Frontal cortex (tissue), 4 donors: ENCODE measurements around the gene ZNF76. TPM values are rescaled to one million over a fixed set of nuclear protein-coding genes. Genes with fewer than 3 reads are reported as not detected.
A peak's percentile ranks its signal among the peaks of the same experiment; 100 is the strongest.
"Not testable (repeated sequence)": the region's sequence is repeated elsewhere in the genome, so short reads cannot be mapped to it uniquely, and the experiment has no call there.

Experiments
- DNase-seq, 2 donors: peaks; one replicate each; pipeline ENCODE4 v3.0.0; 2012; ENCODE audit warnings: low spot score in 2 of 2
- FAIRE-seq: peaks from 2 replicates; lab custom pipeline; 2012; peaks lifted over from hg19 to GRCh38; lab: Jason Lieb, UNC
- total RNA-seq: library from RNA; depleted of rRNA; stranded (reverse); fragments of >200 nt; gene quantifications from one replicate; pipeline ENCODE4 v1.2.3, GENCODE V29; 2014
- donor health status: control.
- donor health status: control.
- donor health status: control.

ZNF76 gene
- total RNA-seq, 1 donor from 2014 or later, result 11.0 TPM

GRCh38 chr6:35296931-35297600, 37.5 kb downstream of the ZNF76 start:
- DNase-seq (no peak), FAIRE-seq (no peak)

- no peak for FAIRE-seq
- DNase-seq, result peak; percentile 38 to 68
Measured at GRCh38 chr6:35297601-35298481, 38.3 kb downstream of the ZNF76 start, which contains the start of gene DEF6. TSS of gene DEF6 (plus strand) at chr6:35297818. CDS start at chr6:35297857, 39 bp downstream.

- DNase-seq (no peak), FAIRE-seq (no peak)
Measured at GRCh38 chr6:35298625-35299140, 39.1 kb downstream of the ZNF76 start.

DNA sequence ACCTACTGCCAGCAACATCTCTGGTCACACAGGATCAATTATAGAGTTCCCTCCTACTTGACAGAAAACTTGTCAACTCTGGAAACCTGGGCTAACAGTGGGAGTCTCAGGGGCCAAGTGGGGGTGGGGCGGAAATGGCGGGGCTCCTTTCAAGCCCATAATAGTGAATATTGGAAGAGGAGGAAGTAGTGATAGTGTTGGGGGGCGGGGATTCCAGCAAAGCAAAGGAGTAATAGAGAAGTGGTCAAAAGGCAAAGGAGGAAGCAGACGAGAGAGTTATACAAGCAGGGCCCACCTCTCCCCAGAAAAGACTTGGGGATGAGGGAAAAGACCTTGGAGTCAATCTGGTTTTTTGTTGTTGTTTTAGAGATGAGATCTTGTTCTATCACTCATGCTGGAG, 40.1 kb downstream of the ZNF76 start:
- no peak for FAIRE-seq
- DNase-seq, result no peak

DNA sequence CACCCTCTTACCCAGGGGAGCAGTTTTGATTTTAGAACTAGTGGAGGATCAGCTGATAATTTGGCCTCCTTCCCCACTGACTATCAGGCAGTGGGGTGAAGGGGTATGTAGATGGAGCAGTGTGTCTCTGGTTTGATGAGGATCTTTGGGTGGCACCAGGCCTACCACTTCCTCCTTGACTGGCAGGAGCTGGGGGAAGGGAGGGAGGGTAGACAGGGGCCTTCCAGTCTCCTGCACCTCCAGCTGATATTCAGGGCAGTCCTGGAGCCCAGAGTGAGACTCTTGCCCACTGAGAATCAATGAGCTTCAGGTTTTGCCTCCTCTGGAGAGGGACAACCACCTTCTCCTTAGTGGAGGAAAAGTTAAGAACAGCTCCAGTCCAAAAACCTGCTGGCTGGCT, 41.3 kb downstream of the ZNF76 start:
- FAIRE-seq, result no peak
- no peak for DNase-seq

GRCh38 chr6:35302604-35303241, 43.2 kb downstream of the ZNF76 start:
- no peak for DNase-seq
- no peak for FAIRE-seq

- FAIRE-seq (no peak), DNase-seq (no peak)
Measured at GRCh38 chr6:35304299-35304698, 44.8 kb downstream of the ZNF76 start.

DNA sequence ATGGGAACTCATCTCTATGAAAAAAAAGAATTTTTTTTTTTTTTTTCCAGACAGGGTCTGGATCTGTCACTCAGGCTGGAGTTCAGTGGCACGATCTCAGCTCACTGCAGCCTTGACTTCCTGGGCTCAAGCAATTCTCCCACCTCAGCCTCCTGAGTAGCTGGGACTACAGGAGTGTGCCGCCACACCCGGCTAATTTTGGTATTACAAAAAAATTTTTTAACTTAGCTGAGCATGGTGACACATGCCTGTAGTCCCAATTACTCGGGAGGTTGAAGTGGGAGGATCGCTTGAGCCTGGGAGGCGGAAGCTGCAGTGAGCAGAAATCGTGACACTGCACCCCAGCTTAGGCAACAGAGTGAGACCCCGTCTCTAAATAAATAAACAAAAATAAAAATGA, 45.6 kb downstream of the ZNF76 start:
- FAIRE-seq (no peak), DNase-seq (no peak)

GRCh38 chr6:35307138-35307537, 47.6 kb downstream of the ZNF76 start:
- DNase-seq, FAIRE-seq: not testable (repeated sequence)

DNA sequence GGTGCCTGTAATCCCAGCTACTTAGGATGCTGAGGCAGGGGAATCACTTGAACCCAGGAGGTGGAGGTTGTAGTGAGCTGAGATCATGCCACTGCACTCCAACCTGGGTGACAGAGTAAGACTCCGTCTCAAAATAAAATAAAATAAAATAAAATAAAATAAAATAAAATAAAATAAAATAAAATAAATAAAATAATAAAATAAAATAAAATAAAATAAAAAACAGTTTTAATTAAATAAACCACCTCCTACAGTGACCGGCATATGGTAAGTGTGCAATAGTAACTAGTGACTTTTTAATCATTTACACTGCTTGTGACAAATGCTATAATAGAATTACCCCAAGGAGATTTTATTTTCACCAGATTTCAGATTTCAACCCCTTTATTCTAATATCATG, 49.0 kb downstream of the ZNF76 start:
- not testable (repeated sequence) for FAIRE-seq, DNase-seq

DNA sequence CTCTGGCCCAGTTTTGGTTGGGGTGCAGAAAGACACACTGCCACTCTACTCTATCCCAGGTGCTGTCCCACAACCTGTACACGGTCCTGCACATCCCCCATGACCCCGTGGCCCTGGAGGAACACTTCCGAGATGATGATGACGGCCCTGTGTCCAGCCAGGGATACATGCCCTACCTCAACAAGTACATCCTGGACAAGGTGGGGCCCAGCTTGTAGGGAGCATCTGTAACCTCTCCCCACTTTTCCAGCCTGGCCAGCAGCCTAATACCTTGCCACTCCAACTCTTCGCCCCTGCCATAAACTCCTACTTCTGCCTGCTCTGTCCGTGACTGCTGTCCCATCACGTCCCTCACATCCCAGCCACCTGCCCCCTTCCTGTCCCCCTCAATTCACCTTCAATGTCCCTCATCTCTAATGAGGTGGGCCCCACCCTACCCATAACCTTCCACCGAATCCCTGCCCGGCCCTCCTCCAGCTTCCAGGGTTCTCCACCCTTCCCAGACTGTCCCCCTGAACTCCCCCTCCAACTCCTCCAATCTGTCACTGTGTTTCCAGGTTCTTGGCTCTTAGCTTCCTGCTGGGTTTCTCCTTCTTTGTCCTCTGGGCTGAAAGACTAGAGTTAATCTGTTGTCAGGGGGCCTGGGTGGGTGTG, 50.2 kb downstream of the ZNF76 start:
- no peak for FAIRE-seq

DNA sequence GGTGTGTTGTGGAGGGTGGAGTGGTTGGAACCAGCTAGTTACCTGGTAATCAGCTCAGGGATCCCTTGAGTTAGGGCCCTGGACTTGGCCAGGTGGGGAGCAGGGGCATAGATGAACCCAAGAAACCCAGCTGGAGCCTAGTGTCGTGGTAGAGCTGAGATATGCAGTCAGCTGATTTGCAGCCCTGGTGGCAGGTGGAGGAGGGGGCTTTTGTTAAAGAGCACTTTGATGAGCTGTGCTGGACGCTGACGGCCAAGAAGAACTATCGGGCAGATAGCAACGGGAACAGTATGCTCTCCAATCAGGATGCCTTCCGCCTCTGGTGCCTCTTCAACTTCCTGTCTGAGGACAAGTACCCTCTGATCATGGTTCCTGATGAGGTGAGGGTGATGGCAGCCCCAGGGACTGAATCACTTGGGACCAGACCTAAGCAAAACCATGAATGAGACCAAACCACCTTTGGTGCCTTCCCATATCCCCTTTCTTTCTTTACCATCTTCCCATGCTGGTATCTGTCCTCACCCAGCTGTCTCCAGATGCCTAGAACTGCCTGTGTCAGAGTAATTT, 50.8 kb downstream of the ZNF76 start:
- no peak for DNase-seq
- FAIRE-seq, result no peak

More for the DNA sequence above, 50.2 kb downstream of the ZNF76 start:
- DNase-seq, result no peak

- no peak for FAIRE-seq
- no peak for DNase-seq
Measured at GRCh38 chr6:35311390-35312075, 52.0 kb downstream of the ZNF76 start.

GRCh38 chr6:35312076-35312800, 52.7 kb downstream of the ZNF76 start:
- DNase-seq (no peak), FAIRE-seq (no peak)

DNA sequence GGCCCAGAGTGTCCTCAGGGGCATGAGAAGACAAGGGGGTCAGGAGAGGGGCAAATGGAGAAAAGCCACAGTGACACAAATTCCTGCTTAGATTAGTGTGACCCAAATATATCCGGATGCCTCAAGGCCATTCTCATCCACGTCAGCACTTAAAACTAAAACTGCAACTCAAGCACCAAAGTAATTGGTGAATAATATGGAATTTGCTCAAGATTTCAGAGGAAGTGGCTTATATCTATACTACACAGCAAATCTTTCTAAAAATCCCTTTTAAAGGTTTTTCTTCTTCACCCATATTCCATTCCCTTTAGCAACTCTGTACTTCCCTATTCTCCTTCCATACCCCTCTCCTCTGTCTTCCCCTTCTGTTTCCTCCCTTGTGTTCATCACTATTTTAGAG, 53.3 kb downstream of the ZNF76 start:
- DNase-seq (no peak), FAIRE-seq (no peak)

DNA sequence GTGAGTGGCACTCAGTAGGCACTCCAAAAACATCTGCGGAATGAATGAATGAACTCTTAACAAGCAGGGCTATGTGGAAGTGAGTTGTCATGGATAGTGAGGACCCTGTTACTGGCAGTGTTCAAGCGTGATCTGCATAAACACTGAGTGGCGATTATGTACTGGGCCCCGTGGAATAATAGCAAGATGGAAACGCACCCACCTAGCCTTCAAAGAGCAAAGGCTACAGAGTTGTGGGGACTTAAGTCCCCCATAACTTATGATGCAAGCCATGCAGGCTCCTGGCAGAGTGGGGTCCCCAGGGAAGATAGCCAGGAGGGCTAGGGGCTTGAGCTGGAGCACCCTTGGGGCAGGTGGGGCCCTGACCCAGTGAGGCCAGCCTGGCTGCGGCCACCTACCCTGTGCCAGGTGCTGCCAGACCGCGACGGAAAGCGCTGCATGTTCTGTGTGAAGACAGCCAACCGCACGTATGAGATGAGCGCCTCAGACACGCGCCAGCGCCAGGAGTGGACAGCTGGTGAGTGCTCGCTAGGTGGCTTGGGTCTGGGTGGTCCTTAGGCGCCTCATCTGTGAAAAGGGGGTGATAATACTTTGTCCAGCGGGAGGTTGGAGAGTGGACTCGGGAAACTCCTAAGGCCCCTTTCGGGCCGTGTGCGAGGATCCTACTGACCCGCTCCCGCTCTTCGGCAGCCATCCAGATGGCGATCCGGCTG, 58.1 kb downstream of the ZNF76 start:
- FAIRE-seq, result no peak
- DNase-seq, result no peak
